Activated naive CD4-positive, alpha-beta T cell treated with anti-CD3 and anti-CD28 coated beads, Interleukin-2, amount 10 ng/mL, durations not matched to agents 7 days and 5 days (primary cell): ENCODE data around the gene RPL12.
A peak's percentile ranks its signal among the peaks of the same experiment; 100 is the strongest.

ENCODE experiments used
- CTCF ChIA-PET: fragments of 350-600 bp; sonication (Branson Sonifier 250); formaldehyde crosslinking; loops from one replicate; lab custom pipeline; 2021; ENCODE audit warnings: antibody characterized with exemption; lab: Charles Lee
- DNase-seq: peaks from one replicate; pipeline ENCODE4 v3.0.0-alpha.2; 2020
- H3K27ac Mint-ChIP-seq: one replicate; pipeline ENCODE4 v1.8.0; 2021; ENCODE audit warnings: mild to moderate bottlenecking, moderate library complexity, mixed read lengths
- H3K27me3 Mint-ChIP-seq: one replicate; pipeline ENCODE4 v1.8.0; 2021; ENCODE audit warnings: mild to moderate bottlenecking, mixed read lengths
- H3K36me3 Mint-ChIP-seq: one replicate; pipeline ENCODE4 v1.8.0; 2021; ENCODE audit warnings: mixed read lengths
- H3K4me1 Mint-ChIP-seq: one replicate; pipeline ENCODE4 v1.8.0; 2021; ENCODE audit warnings: mixed read lengths
- H3K4me3 Mint-ChIP-seq: one replicate; pipeline ENCODE4 v1.8.0; 2021; ENCODE audit warnings: mild to moderate bottlenecking, moderate library complexity, mixed read lengths
- H3K9me3 Mint-ChIP-seq: one replicate; pipeline ENCODE4 v1.8.0; 2021; ENCODE audit warnings: mixed read lengths

Gene RPL12

GRCh38 chr9:127450830-127451607 is at the start of gene RPL12, which contains the start of gene LRSAM1:
RPL12 (minus strand) TSS chr9:127451406; CDS start chr9:127451317, 89 bp downstream.
LRSAM1 (plus strand) TSS chr9:127451510; CDS start chr9:127454528, 3,018 bp downstream.
- peak; percentile 98 for DNase-seq
- H3K9me3 Mint-ChIP-seq = peaks cover 9% of the 10 kb centered on the region
- CTCF ChIA-PET = interaction anchor here (1.0 to 1.2 kb wide), 3 partner anchors 27 to 236 kb away, joined by 3 to 4 read pairs (median 4); partner anchors contain the start of genes SLC2A8 and ZNF79
- peak within 1 kb of the TSS; percentile 97 for H3K27ac Mint-ChIP-seq
- peak within 1 kb of the TSS; percentile 94 for H3K4me3 Mint-ChIP-seq
- peaks cover 50% of the 10 kb centered on the region for H3K4me1 Mint-ChIP-seq
- peaks cover 4% of the 10 kb centered on the region for H3K27me3 Mint-ChIP-seq
- H3K36me3 Mint-ChIP-seq = peaks cover 57% of the 10 kb centered on the region

GRCh38 chr9:127500862-127501261 is 49.7 kb upstream of the RPL12 start:
- no peak for DNase-seq
- Mint-ChIP-seq H3K27me3 (no peaks in the 10 kb centered on the region), H3K4me1 (peaks cover 7% of the 10 kb centered on the region), H3K36me3 (peaks cover 11% of the 10 kb centered on the region), H3K4me3 (no peak overlapping the region), H3K9me3 (no peaks in the 10 kb centered on the region), H3K27ac (no peak overlapping the region)
- CTCF ChIA-PET = interaction anchor here (0.9 kb wide), 1 partner anchor 234 kb away, joined by 3 read pairs; the partner anchor contains the start of gene TOR2A

- no peak overlapping the region for H3K4me3 Mint-ChIP-seq
- H3K27me3 Mint-ChIP-seq = no peaks in the 10 kb centered on the region
- H3K36me3 Mint-ChIP-seq = peaks cover 12% of the 10 kb centered on the region
- H3K9me3 Mint-ChIP-seq = no peaks in the 10 kb centered on the region
- H3K4me1 Mint-ChIP-seq = peaks cover 10% of the 10 kb centered on the region
- CTCF ChIA-PET = interaction anchor here (0.9 kb wide), 1 partner anchor 234 kb away, joined by 3 read pairs; the partner anchor contains the start of gene TOR2A
- DNase-seq = no peak
- H3K27ac Mint-ChIP-seq = no peak overlapping the region
Observed at GRCh38 chr9:127500399-127500798, 49.2 kb upstream of the RPL12 start.

GRCh38 chr9:127498298-127498697 is 47.1 kb upstream of the RPL12 start:
- no peak for DNase-seq
- no peak overlapping the region for H3K27ac Mint-ChIP-seq
- no peak overlapping the region for H3K4me3 Mint-ChIP-seq
- H3K36me3 Mint-ChIP-seq = peaks cover 10% of the 10 kb centered on the region
- H3K27me3 Mint-ChIP-seq = no peaks in the 10 kb centered on the region
- CTCF ChIA-PET = no interaction called here
- peaks cover 12% of the 10 kb centered on the region for H3K4me1 Mint-ChIP-seq
- H3K9me3 Mint-ChIP-seq = no peaks in the 10 kb centered on the region

- Mint-ChIP-seq H3K36me3 (peaks cover 12% of the 10 kb centered on the region), H3K9me3 (no peaks in the 10 kb centered on the region), H3K4me3 (no peak overlapping the region), H3K27ac (no peak overlapping the region), H3K4me1 (peaks cover 12% of the 10 kb centered on the region), H3K27me3 (no peaks in the 10 kb centered on the region)
- CTCF ChIA-PET = no interaction called here
- DNase-seq = no peak
Observed at GRCh38 chr9:127497656-127498290, 46.6 kb upstream of the RPL12 start.

GRCh38 chr9:127496974-127497373 is 45.8 kb upstream of the RPL12 start:
- CTCF ChIA-PET = no interaction called here
- Mint-ChIP-seq H3K27me3 (no peaks in the 10 kb centered on the region), H3K4me1 (peaks cover 12% of the 10 kb centered on the region), H3K36me3 (peaks cover 12% of the 10 kb centered on the region), H3K9me3 (no peaks in the 10 kb centered on the region), H3K4me3 (no peak overlapping the region), H3K27ac (no peak overlapping the region)
- DNase-seq = no peak

GRCh38 chr9:127495884-127496555 is 44.8 kb upstream of the RPL12 start:
- Mint-ChIP-seq H3K36me3 (peaks cover 7% of the 10 kb centered on the region), H3K27ac (peak overlapping the region; percentile 49), H3K4me3 (no peak overlapping the region), H3K4me1 (peaks cover 12% of the 10 kb centered on the region), H3K27me3 (no peaks in the 10 kb centered on the region), H3K9me3 (no peaks in the 10 kb centered on the region)
- DNase-seq = no peak
- CTCF ChIA-PET = no interaction called here

- Mint-ChIP-seq H3K4me3 (no peak overlapping the region), H3K27ac (no peak overlapping the region), H3K9me3 (no peaks in the 10 kb centered on the region), H3K36me3 (peaks cover 9% of the 10 kb centered on the region), H3K4me1 (peaks cover 12% of the 10 kb centered on the region), H3K27me3 (no peaks in the 10 kb centered on the region)
- no peak for DNase-seq
- CTCF ChIA-PET = interaction anchor here (0.9 to 1.2 kb wide), 3 partner anchors 9 to 376 kb away, joined by 3 to 5 read pairs (median 3); no protein-coding TSS in a partner anchor
Observed at GRCh38 chr9:127494304-127494702, 43.1 kb upstream of the RPL12 start.

- no peak overlapping the region for H3K27ac Mint-ChIP-seq
- H3K4me1 Mint-ChIP-seq = peaks cover 12% of the 10 kb centered on the region
- peaks cover 9% of the 10 kb centered on the region for H3K36me3 Mint-ChIP-seq
- CTCF ChIA-PET = interaction anchor here (0.9 to 1.2 kb wide), 4 partner anchors 9 to 377 kb away, joined by 3 to 5 read pairs (median 3); no protein-coding TSS in a partner anchor
- no peaks in the 10 kb centered on the region for H3K9me3 Mint-ChIP-seq
- no peaks in the 10 kb centered on the region for H3K27me3 Mint-ChIP-seq
- no peak for DNase-seq
- no peak overlapping the region for H3K4me3 Mint-ChIP-seq
Observed at GRCh38 chr9:127493592-127494303, 42.5 kb upstream of the RPL12 start.

- no peaks in the 10 kb centered on the region for H3K27me3 Mint-ChIP-seq
- CTCF ChIA-PET = interaction anchor here (0.7 to 1.2 kb wide), 2 partner anchors 11 to 15 kb away, joined by 3 to 4 read pairs; no protein-coding TSS in a partner anchor
- no peak overlapping the region for H3K27ac Mint-ChIP-seq
- H3K36me3 Mint-ChIP-seq = peaks cover 9% of the 10 kb centered on the region
- no peaks in the 10 kb centered on the region for H3K9me3 Mint-ChIP-seq
- H3K4me3 Mint-ChIP-seq = no peak overlapping the region
- DNase-seq = no peak
- H3K4me1 Mint-ChIP-seq = peaks cover 12% of the 10 kb centered on the region
Observed at GRCh38 chr9:127492616-127493015, 41.4 kb upstream of the RPL12 start.

GRCh38 chr9:127491516-127491915 is 40.3 kb upstream of the RPL12 start:
- Mint-ChIP-seq H3K27me3 (no peaks in the 10 kb centered on the region), H3K4me3 (no peak overlapping the region), H3K9me3 (no peaks in the 10 kb centered on the region), H3K36me3 (peaks cover 8% of the 10 kb centered on the region), H3K4me1 (peaks cover 11% of the 10 kb centered on the region), H3K27ac (no peak overlapping the region)
- no peak for DNase-seq
- CTCF ChIA-PET = interaction anchor here (0.5 to 1.0 kb wide), 3 partner anchors 12 to 320 kb away, joined by 3 to 5 read pairs (median 3); no protein-coding TSS in a partner anchor

- H3K27ac Mint-ChIP-seq = no peak overlapping the region
- no peak overlapping the region for H3K4me3 Mint-ChIP-seq
- H3K27me3 Mint-ChIP-seq = no peaks in the 10 kb centered on the region
- DNase-seq = no peak
- peaks cover 3% of the 10 kb centered on the region for H3K4me1 Mint-ChIP-seq
- CTCF ChIA-PET = interaction anchor here (0.7 to 1.0 kb wide), 2 partner anchors 13 to 75 kb away, joined by 3 to 5 read pairs; no protein-coding TSS in a partner anchor
- peaks cover 4% of the 10 kb centered on the region for H3K36me3 Mint-ChIP-seq
- no peaks in the 10 kb centered on the region for H3K9me3 Mint-ChIP-seq
Observed at GRCh38 chr9:127490535-127491230, 39.5 kb upstream of the RPL12 start.
